Esophagus muscularis mucosa (tissue), 3 donors: ENCODE measurements around the gene RBFA.

Experiments used
- POLR2A ChIP-seq: fragments of 450-650 bp; IDR thresholded peaks from one replicate; pipeline ENCODE4 v1.6.1; 2017; ENCODE audit warnings: antibody characterized with exemption, moderate library complexity, mild to moderate bottlenecking, low read depth
- TF ChIP-seq, protein P1 (sequence below), 3 experiments: fragments of 200-600 bp in 2 of 3; fragments of 450-650 bp in 1 of 3; sonication (generic) in 2 of 3; IDR thresholded peaks; one replicate each; pipeline ENCODE4 v1.5.1; 2017 to 2019; ENCODE audit warnings: antibody characterized with exemption in 3 of 3, mild to moderate bottlenecking in 2 of 3, moderate library complexity in 1 of 3

DNA sequence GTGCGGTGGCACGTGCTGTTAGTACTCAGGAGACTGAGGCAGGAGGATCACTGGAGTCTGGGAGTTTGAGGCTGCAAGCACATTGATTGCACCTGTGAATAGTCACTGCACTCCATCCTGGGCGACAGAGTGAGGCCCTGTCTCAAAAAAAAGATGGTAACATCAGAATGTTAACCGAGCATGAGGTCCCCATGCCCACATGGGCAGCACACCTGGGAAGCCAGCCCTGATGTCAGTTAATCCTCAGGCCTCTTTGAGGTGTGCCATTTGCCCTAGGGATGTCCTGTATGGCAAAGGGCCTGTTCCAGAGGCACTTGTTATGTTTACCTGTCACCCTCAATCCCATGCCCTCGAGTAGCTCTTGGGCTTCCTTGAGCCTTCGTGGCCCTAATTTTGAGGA is 16.6 kb downstream of the RBFA start:
- TF ChIP-seq, protein P1, sequence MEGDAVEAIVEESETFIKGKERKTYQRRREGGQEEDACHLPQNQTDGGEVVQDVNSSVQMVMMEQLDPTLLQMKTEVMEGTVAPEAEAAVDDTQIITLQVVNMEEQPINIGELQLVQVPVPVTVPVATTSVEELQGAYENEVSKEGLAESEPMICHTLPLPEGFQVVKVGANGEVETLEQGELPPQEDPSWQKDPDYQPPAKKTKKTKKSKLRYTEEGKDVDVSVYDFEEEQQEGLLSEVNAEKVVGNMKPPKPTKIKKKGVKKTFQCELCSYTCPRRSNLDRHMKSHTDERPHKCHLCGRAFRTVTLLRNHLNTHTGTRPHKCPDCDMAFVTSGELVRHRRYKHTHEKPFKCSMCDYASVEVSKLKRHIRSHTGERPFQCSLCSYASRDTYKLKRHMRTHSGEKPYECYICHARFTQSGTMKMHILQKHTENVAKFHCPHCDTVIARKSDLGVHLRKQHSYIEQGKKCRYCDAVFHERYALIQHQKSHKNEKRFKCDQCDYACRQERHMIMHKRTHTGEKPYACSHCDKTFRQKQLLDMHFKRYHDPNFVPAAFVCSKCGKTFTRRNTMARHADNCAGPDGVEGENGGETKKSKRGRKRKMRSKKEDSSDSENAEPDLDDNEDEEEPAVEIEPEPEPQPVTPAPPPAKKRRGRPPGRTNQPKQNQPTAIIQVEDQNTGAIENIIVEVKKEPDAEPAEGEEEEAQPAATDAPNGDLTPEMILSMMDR (IDR thresholded peaks at IDR 0.05): no peak
- TF ChIP-seq POLR2A: no peak
